ENCODE measurements around the gene BACH1. TPM values are rescaled to one million over a fixed set of nuclear protein-coding genes. Genes with fewer than 3 reads are reported as not detected.

The BACH1 gene
- total and polyA plus RNA-seq, 10 of the 15 experiments (the other 5 are each of a cell fraction or from before 2014, with no cell fraction given) = 3.2 to 25.7 (median 10.5) TPM

DNA sequence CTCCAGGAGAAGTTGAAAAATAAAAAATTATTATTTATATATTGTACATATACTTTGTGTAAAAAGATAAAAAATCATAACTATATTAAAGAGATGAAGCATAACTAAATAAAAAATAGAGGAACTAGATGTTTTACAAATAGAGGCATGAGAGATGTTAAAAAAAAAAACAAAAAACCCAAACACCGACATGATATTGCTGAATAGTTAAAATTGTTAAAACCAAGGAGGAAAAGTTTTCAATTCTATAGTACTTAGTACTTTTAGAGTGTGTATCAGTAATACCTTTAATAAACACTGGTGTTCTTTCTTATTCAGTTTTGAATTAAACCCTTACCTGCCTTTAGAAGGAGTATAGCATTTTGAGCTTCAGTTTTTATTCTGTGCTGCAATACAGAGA is 32.1 kb downstream of the BACH1 start:
- Histone ChIP-seq H2AFZ (ENCODE audit: control insufficient read depth, low read depth, low read length) (no peak overlapping the region), H3K9ac (ENCODE audit: control insufficient read depth, insufficient read depth, low read length) (no peak overlapping the region), H3K79me2 (ENCODE audit: control insufficient read depth, insufficient read depth, low read length) (peaks cover 4% of the 10 kb centered on the region), H3K4me1 (ENCODE audit: control insufficient read depth, insufficient read depth, low read length) (no peaks in the 10 kb centered on the region), H4K20me1 (ENCODE audit: control insufficient read depth, insufficient read depth) (no peaks in the 10 kb centered on the region; the same call in 1 of the 2 replicates), H3K36me3 (ENCODE audit: control insufficient read depth in 2 of 2, insufficient read depth in 2 of 2, low read length in 1 of 2) (peaks cover 3 to 41% of the 10 kb centered on the region in 2 experiments), H3K9me3 (replicated peaks; ENCODE audit: control insufficient read depth, insufficient read depth, low read length) (no peaks in the 10 kb centered on the region), H3K4me3 (no peak overlapping the region), H3K27me3 (replicated peaks in 1 of 2; ENCODE audit: control insufficient read depth in 2 of 2, insufficient read depth in 2 of 2, low read length in 1 of 2) (no peaks in the 10 kb centered on the region), H3K27ac (ENCODE audit: control insufficient read depth, insufficient read depth) (no peak overlapping the region), H3K4me2 (ENCODE audit: control insufficient read depth, insufficient read depth) (no peak overlapping the region)
- ChIA-PET POLR2A (interaction anchor here (0.7 to 1.1 kb wide), 2 partner anchors 41 to 243 kb away, joined by 3 to 4 read pairs; no protein-coding TSS in a partner anchor), SMC1A (ENCODE audit: uncharacterized antibody, unreplicated experiment) (interaction anchor here (0.8 to 1.5 kb wide), 7 partner anchors 8 to 30 kb away, joined by 3 to 8 read pairs (median 3); no protein-coding TSS in a partner anchor), RAD21 (ENCODE audit: unreplicated experiment) (interaction anchor here (1.1 to 1.3 kb wide), 3 partner anchors 8 to 42 kb away, joined by 3 read pairs; no protein-coding TSS in a partner anchor), CTCF (interaction anchor here (0.7 to 1.0 kb wide), 2 partner anchors 30 to 35 kb away, joined by 3 read pairs; no protein-coding TSS in a partner anchor)
- 0% methylated on average over 1 of the region's 1 CpG for WGBS (ENCODE audit: insufficient coverage, insufficient replicate concordance, low lambda C conversion rate, missing lambda C conversion rate)
- TF ChIP-seq KLF5 (IDR thresholded peaks at IDR 0.05; ENCODE audit: partially characterized antibody) = no peak
- no peak for TF ChIP-seq ZNF24 (IDR thresholded peaks at IDR 0.05)
- no peak for TF ChIP-seq EZH2 (IDR thresholded peaks at IDR 0.05; ENCODE audit: borderline replicate concordance, control insufficient read depth, low read depth, low read length)
- TF ChIP-seq WRNIP1 (IDR thresholded peaks at IDR 0.05; ENCODE audit: borderline replicate concordance, low read depth, low read length) = no peak
- TF ChIP-seq SMARCA5 (IDR thresholded peaks at IDR 0.05) = no peak
- TF ChIP-seq BRCA1 (IDR thresholded peaks at IDR 0.05; ENCODE audit: low read depth, low read length) = no peak
- TF ChIP-seq, protein P1, sequence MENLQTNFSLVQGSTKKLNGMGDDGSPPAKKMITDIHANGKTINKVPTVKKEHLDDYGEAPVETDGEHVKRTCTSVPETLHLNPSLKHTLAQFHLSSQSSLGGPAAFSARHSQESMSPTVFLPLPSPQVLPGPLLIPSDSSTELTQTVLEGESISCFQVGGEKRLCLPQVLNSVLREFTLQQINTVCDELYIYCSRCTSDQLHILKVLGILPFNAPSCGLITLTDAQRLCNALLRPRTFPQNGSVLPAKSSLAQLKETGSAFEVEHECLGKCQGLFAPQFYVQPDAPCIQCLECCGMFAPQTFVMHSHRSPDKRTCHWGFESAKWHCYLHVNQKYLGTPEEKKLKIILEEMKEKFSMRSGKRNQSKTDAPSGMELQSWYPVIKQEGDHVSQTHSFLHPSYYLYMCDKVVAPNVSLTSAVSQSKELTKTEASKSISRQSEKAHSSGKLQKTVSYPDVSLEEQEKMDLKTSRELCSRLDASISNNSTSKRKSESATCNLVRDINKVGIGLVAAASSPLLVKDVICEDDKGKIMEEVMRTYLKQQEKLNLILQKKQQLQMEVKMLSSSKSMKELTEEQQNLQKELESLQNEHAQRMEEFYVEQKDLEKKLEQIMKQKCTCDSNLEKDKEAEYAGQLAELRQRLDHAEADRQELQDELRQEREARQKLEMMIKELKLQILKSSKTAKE (IDR thresholded peaks at IDR 0.05; ENCODE audit: low read depth, poor library complexity, severe bottlenecking) = no peak
- TF ChIP-seq FOS (IDR thresholded peaks at IDR 0.05; ENCODE audit: borderline replicate concordance, extremely low read depth, insufficient read length) = no peak
- no peak for TF ChIP-seq CREB1 (IDR thresholded peaks at IDR 0.05; ENCODE audit: low read depth)
- TF ChIP-seq, protein P2, sequence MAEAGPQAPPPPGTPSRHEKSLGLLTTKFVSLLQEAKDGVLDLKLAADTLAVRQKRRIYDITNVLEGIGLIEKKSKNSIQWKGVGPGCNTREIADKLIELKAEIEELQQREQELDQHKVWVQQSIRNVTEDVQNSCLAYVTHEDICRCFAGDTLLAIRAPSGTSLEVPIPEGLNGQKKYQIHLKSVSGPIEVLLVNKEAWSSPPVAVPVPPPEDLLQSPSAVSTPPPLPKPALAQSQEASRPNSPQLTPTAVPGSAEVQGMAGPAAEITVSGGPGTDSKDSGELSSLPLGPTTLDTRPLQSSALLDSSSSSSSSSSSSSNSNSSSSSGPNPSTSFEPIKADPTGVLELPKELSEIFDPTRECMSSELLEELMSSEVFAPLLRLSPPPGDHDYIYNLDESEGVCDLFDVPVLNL (IDR thresholded peaks at IDR 0.05; ENCODE audit: low read depth, low read length) = no peak
- no peak for TF ChIP-seq GATAD2B (conservative IDR thresholded peaks at IDR 0.05; ENCODE audit: low read depth)
- DNase-seq (ENCODE audit: low read depth, low spot score) = no peak
- BruUV-seq (replicated peaks) = no TSS peak
- in situ Hi-C loops (cut with MboI) = no loop called here
- FAIRE-seq = no peak
- intact Hi-C loops (cut with micrococcal nuclease; ENCODE audit: unreplicated experiment) = no loop called here
- ATAC-seq = no peak

Data from GM12878 (cell line).